ENCODE data around the gene DESI1. TPM values are rescaled to one million over a fixed set of nuclear protein-coding genes. Genes with fewer than 3 reads are reported as not detected.
A peak's percentile ranks its signal among the peaks of the same experiment; 100 is the strongest.
"Not testable (repeated sequence)": the region's sequence is repeated elsewhere in the genome, so short reads cannot be mapped to it uniquely, and the experiment has no call there.

The DESI1 gene
- total RNA-seq, 1 experiment from 2014 or later = 26.6 TPM

DNA sequence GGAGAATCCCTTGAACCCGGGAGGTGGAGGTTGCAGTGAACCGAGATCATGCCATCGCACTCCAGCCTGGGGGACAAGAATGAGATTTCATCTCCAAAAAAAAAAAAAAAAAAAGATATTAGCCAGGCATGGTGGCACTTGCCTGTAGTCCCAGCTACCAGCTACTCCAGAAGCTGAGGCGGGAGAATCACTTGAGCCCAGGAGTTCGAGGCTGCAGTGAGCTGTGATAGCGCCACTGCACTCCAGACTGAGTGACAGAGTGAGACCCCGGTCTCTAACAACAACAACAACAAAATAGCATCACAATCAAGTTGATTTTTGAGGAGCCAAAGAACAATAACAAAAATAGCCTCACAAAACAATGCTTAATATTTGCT is 33.5 kb downstream of the DESI1 start:
- DNase-seq (ENCODE audit: low read depth) = no peak

DNA sequence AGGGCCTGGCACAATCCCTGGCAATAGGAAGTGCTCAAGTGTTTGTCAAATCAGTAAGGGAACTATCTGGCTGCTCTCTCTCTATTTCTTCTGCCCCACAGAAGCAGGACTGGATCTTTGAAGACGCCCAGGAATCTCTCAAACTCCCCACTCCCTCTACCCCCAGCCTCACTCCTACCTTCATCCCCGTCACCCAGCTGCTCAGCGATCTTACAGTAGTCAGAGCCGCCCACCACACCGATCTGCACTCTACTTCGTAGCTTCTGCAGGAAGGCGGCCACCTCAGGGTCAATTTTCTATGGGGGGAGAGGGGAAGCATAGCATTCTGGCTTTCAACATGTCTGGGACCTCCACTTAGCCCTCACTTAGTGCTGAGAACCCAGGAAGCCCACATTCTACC is 34.9 kb downstream of the DESI1 start:
- no peak for DNase-seq (ENCODE audit: low read depth)

DNA sequence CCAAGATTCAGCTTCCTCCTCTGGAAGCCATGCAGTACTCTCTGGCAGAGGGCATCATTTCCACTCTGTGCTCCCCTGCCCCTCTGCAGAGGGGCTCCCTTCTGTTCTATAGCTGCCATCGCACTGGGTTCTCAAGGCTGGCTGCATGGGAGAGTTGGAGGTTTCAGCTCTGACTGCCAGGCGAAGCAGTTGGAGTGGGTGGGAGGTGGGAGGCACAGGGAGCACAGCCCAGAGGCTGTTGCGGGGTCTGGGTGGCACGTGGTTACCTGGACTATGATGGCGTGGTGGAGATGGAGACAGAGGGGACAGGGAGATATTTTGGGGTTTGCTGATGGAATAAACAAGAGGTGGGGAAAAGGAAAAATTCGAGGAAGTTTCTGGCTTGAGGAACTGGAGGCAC is 36.0 kb downstream of the DESI1 start:
- DNase-seq (ENCODE audit: low read depth) = no peak

DNA sequence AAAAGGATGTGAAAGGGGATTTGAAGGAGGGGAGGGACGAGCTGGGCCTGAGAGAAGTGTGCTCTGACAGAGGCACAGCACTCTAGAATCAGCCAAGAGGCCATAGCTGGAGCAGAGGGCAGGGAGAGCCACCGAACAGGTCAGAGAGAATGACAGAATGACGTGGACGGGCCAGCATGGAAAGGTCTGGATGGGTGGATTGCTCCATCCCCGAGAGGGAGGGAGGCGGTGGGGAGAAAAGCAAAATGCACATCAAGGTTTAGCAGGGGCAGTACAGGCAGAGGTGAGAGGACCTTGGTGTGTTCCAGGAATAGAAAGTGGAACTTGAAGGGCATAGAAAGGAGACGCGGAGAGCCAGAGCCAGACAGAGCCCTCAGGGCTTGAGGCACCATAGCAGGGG is 38.1 kb downstream of the DESI1 start:
- DNase-seq (ENCODE audit: low read depth) = no peak

DNA sequence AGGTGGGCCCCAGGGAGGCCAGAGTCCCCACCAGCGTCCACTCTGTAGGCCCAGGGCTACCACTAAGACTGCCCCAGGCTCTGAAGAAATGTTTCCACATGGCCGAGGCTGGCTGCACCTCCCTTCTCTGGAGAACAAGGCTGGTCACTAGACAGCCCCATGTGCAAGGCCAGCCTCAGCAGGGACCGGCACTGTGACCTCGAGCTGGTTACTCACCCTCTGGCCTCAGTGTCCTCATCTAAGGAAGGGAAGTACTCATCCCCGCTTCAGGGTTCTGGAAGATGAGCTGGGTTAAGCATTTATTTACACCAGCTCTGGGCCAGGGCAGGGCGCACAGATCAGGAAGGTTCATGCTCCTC is 40.9 kb downstream of the DESI1 start:
- no peak for DNase-seq (ENCODE audit: low read depth)

DNA sequence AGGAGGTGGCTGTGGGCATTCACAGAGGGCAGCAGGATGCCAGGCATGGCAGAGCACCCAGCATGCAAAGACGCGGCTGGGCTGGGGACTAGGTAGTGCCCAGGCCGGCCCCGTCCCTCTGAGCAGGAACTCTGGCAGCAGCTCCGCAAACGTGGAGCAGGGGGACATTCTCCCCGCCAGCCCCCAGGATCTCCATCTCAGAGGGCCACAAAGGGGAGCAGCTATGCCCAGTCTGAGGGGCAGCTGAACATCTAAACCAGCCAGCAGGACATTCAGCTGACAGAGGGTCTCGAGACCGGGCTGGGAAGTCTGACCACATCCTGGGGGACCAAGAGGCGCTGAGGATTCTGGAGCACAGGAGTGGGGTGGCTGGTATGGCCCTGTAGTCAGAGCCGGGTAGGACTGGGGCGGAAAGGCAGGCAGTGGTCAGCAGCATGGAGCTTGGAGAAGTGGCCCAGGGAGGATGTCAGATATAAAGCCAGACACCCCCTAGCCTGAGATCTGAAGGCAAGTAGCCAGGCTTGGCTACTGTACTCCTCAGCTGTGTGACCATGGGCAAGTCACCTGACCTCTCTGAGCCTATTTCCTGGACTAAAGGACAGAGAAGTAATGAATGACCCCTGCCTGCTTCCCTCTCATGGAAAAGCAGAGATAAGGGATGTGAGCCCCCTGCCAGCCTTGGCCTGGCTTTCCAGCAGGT is 41.4 kb downstream of the DESI1 start:
- DNase-seq (ENCODE audit: low read depth) = no peak

DNA sequence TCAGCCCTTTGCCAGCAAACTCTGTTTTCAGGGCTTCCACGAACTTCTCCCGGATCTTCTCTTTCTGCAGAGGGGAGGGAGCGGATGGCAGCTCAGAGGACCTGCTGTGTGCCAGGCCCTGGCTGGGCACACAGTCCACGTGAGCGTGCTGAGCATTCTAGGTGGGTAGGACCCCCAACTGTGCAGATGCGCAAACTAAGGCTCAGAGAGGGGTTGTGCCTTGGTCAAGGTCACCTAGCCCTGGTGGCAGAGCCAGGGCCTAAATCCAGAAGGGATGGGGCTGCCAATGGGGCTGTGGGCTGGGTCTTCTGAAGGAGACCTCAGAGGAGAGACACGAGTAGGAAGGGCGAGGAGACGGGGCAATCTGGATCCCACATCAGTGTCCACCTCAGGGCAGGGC is 42.0 kb downstream of the DESI1 start:
- no peak for DNase-seq (ENCODE audit: low read depth)

DNA sequence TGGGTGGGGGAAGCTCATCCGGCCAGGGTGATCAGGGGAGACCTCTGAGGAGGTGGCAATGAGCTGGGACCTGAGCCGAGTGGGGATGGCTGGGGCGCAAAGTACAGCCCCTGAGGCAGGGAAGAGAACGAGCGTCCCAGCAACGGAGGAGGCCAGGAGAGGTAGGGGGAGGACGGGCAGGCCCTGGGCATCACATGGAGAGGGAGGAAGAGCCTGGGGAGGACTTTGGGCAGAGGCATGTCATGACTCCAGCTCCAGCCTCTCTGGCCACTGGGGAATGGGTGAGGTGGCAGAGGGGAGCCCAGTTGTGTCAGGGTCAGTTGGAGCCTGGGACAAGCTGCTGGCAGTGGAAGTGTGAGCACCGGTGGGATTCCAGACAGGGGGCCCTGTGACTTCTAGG is 42.7 kb downstream of the DESI1 start:
- no peak for DNase-seq (ENCODE audit: low read depth)

DNA sequence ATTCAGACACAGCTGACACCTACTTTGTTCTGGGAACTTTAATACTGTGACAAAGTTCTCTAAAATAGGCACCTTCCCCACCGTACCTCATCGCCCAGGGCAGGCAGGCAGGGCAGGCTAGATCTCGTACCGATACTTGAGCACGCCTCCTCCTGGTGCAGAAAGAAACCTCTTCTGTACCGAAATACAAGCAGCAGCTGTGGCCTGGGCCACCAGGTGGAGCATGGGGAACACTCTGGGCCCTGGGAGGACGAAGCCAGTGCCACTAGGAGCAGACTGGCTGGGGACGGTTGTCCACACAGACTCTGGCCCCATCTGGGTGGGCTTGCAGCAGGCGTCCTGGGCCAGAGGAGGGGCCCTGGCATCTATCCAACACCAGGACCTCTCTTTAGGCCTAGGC is 44.0 kb downstream of the DESI1 start:
- DNase-seq (ENCODE audit: low read depth) = peak; percentile 48

DNA sequence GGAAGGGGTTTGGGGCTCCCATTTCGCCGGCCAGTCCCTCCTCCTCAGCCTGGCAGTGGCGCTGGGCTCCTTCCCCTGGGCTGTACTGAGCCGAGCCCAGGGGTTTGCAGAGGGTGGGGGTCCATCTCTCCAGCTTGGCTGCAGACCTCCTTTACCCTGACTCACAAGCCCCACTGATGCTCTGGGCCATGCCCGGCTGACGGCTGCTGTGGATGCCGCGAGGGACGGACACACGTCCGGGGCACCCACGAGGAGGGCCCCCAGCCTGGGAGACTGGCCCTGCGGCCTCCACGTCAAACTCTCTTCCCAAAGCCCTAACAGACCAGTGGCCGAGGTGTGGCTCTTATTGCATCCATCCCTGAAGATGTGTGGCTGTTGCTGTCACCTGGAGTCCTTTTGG is 45.3 kb downstream of the DESI1 start:
- no peak for DNase-seq (ENCODE audit: low read depth)

DNA sequence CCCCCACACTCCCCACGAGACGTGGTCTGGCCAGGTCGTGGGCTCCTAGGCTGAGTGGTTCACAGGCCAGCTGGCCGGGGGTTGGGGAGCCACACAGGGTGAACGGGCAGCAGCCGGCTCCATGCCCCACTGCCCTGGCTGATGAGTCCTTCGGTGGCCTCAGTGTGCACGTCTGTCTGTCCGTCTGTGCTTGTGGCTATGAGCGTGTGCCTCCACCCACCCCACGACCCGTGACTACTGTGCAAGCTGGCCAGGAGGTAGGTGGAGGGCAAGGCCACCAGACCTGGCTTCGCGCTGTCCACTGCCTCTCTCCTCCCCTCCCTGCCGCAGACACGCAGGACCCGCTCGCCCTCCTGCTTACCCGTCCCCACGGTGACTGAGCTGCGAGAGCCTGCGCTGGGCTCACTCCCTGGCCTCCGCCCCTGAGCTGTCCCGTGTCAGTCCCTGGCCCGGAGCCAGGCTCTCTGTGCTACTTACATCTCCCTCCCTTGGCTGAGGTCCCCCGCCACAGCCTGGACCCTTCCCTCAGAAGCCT is 45.9 kb downstream of the DESI1 start:
- DNase-seq (ENCODE audit: low read depth) = no peak

DNA sequence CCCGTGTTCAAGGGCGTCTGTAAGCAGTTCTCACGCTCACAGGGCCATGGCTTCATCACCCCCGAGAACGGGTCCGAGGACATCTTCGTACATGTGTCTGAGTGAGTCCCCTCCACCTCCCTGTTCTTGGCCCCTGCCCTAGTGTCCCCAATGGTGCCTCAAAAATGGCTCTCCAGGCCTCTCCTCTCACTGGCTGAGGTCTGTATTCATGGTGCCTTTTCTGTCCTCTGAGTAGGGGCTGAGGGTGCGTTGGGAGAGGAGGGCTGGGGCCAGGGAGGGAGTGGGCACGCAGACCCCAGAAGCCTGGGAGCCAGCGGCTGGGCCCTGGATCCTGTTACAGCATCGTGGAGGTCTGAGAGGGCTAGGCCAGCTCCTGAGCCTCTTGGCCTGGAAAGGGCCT is 47.2 kb downstream of the DESI1 start:
- no peak for DNase-seq (ENCODE audit: low read depth)

DNA sequence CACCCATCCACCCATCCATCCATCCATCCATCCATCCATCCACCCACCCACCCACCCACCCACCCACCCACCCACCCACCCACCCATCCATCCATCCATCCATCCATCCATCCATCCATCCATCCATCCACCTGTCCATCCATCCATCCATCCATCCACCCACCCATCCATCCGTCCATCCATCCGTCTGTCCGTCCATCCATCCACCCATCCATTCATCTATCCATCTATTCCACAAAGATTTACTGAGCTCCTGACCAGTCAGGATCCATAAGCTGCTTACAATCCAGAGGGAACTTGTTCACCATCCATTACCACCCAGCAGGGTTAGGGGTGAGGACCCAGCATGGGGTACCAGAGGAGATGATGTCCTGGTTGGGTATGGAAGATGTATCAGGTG is 48.5 kb downstream of the DESI1 start:
- not testable (repeated sequence) for DNase-seq (ENCODE audit: low read depth)

DNA sequence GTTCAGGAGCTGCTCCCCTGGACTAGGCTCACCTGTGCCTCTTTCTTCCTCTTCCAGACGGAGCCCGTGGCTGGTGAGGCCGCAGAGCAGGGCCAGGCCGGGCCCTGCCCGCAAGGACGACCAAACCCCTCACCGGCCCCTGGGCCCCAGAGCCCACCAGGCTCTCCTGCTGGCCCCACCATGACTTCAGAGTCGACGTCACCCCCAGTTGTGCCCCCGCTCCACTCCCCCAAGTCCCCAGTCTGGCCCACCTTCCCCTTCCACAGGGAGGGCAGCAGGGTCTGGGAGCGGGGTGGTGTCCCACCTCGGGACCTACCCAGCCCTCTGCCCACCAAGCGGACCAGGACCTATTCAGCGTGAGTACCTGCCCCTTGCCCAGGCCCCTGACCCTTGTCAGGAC is 49.1 kb downstream of the DESI1 start:
- DNase-seq (ENCODE audit: low read depth) = no peak

DNA sequence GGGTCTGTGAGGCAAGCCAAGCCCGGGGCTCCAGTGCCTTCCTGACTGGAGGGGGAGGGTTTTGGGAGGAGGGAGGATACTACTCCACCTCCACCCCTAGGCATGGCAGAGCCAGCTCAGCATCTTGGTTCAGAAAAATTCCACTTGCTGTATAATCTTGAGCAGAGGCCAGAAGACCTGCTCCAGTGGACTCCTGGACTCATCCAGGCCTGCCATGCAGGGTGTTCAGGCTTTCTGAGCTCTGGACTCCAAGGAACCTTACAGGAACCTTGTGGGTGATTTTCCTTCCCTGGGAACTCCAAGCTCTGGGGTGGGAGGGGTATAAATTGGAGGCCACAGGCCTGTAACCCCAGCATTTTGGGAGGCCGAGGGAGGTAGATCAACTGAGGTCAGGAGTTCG is 50.6 kb downstream of the DESI1 start:
- no peak for DNase-seq (ENCODE audit: low read depth)

DNA sequence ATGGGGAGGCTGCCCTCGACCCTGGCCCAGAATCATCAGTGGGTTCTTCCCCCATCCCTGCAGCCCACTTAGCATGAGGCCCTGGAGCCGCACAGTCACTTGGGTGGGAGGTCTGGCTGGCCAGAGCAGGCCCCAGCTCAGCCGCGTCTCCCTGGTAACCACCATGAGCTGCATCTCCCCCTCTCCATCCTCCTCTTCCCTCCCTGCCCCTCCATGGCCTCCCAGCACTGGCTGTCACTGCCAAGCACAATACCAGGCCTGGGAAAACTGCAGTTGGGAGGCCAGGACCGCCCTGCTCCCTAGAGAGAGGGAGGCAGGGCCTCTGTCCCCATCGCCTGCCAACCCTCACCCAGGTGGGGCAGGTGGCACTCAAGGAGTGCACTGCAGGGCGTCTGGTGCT is 52.0 kb downstream of the DESI1 start:
- no peak for DNase-seq (ENCODE audit: low read depth)

DNA sequence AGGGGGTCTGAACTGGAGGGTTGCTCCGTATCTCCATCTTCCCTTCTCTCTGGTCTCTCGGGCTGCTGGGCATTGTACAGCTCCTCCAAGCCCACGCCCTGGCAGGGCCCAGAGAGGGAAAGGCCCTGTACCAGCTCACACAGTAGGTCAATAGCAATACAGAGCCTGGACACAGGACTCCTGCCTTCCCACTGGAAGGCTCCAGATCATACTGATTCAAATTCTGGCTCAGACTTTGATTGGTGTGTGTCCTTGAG is 53.4 kb downstream of the DESI1 start:
- DNase-seq (ENCODE audit: low read depth) = no peak

DNA sequence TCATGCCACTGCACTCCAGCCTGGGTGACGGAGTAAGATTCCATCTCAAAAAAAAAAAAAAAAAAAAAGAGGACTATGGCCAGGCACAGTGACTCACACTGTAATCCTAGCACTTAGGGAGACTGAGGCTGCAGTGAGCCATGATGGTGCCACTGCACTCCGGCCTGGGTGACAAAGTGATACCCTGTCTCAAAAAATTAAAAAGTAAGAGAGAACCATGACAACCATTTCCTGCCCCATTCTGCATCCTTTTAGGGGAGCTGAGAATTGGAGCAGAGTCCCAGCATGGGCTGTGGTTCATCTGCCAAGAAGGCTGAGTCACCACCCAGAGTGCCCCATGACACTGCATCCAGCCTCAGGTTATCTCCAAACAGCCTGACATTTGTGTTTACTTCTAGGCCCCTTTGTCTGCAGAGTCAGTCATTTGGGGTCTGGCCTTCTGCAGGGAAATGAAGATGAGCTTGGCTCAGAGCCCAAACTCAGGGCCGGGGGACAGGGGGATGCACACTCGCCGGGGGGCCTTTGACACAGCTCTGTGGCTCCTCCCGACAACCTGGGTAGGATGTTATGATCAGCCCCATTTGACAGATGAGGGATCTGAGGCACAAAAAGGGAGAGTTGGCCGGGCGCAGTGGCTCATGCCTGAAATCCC is 55.3 kb downstream of the DESI1 start:
- DNase-seq (ENCODE audit: low read depth) = peak; percentile 84

DNA sequence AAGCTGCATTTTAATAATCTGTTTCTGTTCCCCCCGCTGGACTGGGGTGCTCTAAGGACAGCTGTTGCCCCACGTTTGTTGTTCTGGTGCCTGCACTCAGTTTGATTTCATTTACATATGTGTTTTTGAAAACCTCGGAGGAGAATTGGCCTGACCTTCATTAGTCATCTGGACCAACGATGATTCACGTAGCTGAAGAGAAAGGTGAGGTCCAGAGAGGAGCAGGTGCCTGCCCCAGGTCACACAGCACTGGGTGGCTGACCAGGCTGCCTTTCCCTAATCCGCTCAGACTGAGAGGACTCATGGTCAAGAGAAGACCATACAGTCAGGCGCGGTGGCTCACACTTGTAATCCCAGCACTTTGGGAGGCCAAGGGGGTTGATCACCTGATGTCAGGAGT is 56.3 kb downstream of the DESI1 start:
- peak; percentile 50 for DNase-seq (ENCODE audit: low read depth)

DNA sequence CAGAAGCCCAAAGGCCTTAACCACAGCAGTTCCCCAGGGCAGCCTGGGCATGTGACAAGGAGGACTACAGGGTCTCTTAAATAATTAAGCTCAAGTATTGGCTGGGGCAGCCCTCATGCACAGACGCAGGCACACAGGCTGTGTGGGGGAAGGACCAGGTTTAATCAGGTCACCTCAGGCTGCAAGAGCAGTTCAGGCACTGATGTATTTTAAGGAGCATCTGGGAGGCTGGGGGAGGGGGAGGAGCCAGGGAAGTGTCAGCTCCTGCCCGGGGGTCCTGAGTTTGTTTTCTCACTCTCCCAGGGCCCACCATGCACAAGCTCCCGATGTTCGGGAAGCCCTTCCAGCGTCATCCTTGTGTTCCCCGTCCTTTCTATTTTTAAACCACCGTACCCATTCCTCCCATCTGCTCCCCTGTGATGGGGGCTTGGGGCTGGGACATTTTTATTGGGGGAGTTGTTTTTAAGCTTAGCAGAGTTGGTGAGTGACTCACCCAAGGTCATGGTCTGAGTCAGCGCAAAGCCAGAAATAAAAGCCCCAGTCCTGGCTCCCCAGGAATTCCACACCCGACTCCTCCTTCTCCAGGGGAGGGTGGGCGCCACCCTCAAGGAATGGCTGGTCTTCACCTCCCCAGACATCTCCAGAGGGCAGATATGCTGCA is 57.7 kb downstream of the DESI1 start:
- DNase-seq (ENCODE audit: low read depth) = peak; percentile 89

DNA sequence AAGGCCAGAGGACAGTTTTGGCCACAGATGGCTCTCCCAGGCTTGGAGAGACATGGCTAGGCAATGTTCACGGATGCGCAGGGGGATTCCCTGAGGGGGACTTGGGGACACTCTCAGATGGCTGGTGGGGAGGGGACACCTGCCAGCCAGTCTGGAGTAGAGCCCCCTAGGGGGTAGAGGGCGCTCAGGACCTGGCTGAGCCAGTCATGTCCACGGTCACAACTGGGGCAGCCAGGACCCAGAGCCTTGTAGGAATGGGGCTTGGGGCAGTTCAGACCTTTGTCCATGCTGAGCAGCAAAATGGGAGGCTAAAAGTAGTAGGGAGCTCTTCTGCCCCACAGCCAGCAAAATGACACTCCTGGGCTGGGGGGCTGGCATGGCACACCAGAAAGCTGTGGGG is 58.4 kb downstream of the DESI1 start:
- DNase-seq (ENCODE audit: low read depth) = no peak

DNA sequence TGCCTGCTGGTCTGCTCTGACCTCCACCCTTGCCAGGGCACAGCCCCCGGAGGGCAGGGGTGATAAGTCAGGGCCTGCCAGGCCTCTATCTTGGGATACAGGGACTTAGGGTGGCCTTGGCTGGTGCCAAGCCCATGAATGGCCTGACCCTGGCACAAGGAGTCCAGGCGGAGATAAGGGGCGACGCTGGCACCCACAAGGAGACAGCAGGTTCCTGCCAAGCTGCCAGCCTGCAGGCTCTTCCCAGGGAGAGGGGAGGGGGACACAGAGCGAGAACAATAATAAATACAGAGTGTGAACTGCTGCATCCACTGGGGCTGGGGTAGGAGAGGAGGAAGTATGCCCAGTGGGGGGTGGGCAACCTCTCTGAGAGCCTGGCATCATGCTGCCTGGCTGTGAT is 59.1 kb downstream of the DESI1 start:
- DNase-seq (ENCODE audit: low read depth) = no peak

DNA sequence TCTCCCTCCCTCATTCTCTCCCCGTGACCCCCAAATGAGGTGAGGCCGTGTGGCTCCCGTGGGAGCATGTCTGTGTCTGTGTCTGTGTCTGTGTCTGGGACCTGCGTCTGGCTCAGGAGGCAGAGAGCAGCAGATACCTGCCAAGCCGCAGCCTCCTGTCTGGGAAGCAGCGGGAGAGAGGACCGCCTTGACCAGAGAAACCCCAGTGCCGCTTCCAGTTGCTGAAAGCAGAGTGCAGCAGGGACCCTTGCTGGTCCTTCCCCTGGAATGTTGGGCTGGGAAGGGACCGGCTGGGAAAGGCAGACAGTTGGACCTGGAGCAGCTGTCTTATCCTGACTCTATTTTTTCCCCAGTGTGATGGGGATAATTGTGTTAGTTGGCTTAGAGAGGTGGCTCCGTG is 59.5 kb downstream of the DESI1 start:
- peak; percentile 17 for DNase-seq (ENCODE audit: low read depth)
